ENCODE results near the gene KCNQ1OT1. TPM values are rescaled to one million over a fixed set of nuclear protein-coding genes. Genes with fewer than 3 reads are reported as not detected.

KCNQ1OT1 gene
- total and polyA plus RNA-seq, 8 donors = under 0.01 to 15.1 (median 2.3) TPM

DNA sequence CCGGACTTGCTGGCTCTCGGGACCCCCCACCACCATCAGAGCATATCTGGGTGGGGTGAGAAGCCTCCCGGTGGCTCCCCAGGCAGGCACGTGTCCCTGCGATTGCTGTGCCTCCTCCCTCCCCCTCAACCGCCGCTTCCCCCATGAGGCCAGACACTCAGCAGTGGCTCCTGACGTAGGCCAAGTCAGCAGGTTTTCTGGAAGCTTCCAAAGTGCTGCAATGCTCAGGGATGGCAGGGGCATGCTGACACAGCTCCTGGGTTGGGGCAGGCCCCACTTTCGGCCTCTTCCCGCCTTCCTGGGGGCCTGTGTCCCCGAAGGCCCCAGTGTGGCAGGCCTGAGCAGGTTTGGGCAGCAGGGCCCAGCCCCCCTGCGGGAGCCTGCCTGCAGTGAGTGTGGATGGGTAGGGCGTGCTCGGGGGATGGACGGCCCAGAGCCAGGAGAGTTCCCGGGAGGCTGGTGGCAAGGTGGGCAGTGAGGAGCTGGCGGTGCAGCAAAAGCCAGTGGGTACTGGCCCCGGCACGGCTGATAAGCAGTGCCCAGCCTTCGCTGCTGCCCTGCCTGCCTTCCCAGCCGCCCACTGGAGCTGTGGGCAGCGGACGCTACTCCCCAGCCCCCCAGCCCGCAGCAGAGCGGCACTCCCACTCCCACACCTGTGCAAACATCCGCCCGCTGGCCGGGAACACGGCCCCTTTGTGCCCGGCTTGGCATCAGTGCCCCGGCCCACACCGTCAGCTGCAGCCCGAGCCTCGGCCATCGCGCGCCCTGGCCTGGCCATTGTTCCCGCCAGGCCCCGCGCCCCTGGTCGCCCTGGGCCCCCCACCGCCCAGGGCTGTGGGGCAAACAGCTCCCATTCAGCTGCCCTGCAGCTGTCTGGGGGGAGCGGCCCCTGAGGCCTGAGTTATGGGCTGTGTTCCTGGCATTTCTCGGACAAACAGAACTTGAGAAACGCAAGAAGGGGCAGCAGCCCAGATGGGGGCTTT, 125.0 kb downstream of the KCNQ1OT1 start:
- Histone ChIP-seq H3K9me3 (no peaks in the 10 kb centered on the region), H3K36me3 (peaks cover 0 to 17% (median 7%) of the 10 kb centered on the region in 4 donors), H3K27ac (peak overlapping the region; percentile 67 to 82 (median 77)), H3K27me3 (no peaks in the 10 kb centered on the region), H3K4me3 (no peak overlapping the region), H3K4me1 (peaks cover 20 to 52% (median 39%) of the 10 kb centered on the region in 4 donors)
- WGBS, 5 donors = 35 to 64% (median 43%) methylated on average over 16 to 45 of the region's 45 CpGs
- intact Hi-C loops (cut with DNase I; ENCODE audit: low total_unique reads) = no loop called here
- no peak for TF ChIP-seq EP300 (IDR thresholded peaks at IDR 0.05)
- peak in 2 of 3 donors; percentile 66 to 72 for TF ChIP-seq POLR2AphosphoS5 (IDR thresholded peaks at IDR 0.05)
- TF ChIP-seq POLR2A (IDR thresholded peaks at IDR 0.05) = no peak
- TF ChIP-seq CTCF (IDR thresholded peaks at IDR 0.05) = no peak
- DNase-seq = peak; percentile 77 to 89

DNA sequence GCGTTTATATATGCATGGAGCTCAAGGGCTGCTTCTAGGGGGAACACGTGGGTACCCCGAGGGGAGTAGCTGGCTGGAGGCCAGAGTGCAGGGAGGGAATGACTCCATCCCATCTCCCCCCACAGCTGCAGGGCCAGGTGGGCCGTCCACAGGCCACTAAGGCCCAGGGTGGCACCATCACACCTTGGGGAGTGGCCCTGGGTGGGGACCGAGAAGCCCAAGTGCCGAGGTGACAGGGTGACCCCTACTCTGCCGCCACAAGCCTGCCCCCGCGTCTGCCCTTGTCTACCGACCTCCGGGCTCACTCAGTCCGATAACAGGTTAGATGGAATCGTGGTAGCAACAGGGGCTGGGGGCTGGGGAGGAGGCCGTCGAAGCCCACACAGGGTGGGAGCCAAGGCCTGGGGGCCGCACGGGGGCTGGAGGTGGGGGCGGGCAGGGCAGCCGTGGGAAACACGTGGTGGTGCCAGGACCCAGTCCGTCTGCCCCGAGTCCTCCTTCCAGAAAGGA, 125.7 kb downstream of the KCNQ1OT1 start:
- H3K36me3 ChIP-seq = peaks cover 0 to 17% (median 7%) of the 10 kb centered on the region in 4 donors
- WGBS, 5 donors = 70 to 87% (median 80%) methylated on average over 9 to 22 of the region's 22 CpGs
- no peak overlapping the region for H3K4me3 ChIP-seq
- H3K27me3 ChIP-seq = no peaks in the 10 kb centered on the region
- intact Hi-C loops (cut with DNase I; ENCODE audit: low total_unique reads) = no loop called here
- H3K9me3 ChIP-seq = no peaks in the 10 kb centered on the region
- DNase-seq = no peak
- H3K27ac ChIP-seq = peak overlapping the region; percentile 67 to 82 (median 77)
- no peak for TF ChIP-seq POLR2AphosphoS5 (IDR thresholded peaks at IDR 0.05)
- TF ChIP-seq POLR2A (IDR thresholded peaks at IDR 0.05) = no peak
- TF ChIP-seq EP300 (IDR thresholded peaks at IDR 0.05) = no peak
- H3K4me1 ChIP-seq = peaks cover 20 to 52% (median 39%) of the 10 kb centered on the region in 4 donors

DNA sequence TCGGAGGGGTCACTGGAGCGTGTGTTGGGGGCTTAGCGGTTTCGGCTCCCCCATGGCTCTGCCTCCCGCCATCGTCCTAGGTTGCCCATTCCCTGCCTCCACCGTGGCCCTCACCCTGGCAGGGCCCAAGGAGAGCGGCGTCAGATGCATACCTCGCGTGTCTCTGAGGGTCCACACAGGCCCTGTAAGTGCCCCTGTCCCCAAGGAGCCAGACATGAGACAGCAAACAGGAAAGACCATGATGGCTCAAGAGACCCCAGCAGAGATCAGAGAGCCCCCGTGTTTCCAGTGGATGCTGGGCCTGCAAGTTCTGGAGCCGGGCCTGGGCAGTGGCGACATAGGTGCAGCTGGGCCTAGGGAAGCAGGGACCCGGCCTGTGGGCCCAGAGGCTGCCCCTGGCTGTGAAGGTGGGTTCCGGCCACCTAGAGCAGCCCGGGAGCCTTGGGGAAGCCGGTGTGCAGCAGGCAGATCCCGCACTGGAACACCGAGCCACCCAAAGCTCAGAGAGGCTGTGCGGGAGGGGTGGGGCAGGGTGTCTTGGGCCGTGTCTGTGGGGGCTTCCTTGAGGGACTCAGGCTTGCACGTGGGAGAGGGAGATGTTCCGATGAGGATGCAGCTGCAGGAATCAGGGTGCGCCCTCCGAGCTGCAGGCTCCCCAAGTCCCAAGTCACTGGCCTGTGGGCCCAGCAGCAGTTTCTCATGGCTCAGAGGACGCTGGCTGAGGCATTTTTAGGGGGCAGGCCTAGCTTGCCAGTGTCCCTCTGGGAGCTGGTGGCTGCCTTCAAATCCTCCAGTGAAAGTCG, 126.4 kb downstream of the KCNQ1OT1 start:
- WGBS, 5 donors = 94 to 96% (median 95%) methylated on average over 16 to 28 of the region's 28 CpGs
- H3K9me3 ChIP-seq = no peaks in the 10 kb centered on the region
- TF ChIP-seq POLR2A (IDR thresholded peaks at IDR 0.05) (no peak), EP300 (IDR thresholded peaks at IDR 0.05) (no peak), CTCF (IDR thresholded peaks at IDR 0.05) (no peak), POLR2AphosphoS5 (IDR thresholded peaks at IDR 0.05) (no peak)

GRCh38 chr11:2572491-2573239, 127.1 kb downstream of the KCNQ1OT1 start:
- WGBS, 5 donors = 91 to 97% (median 96%) methylated on average over 18 to 33 of the region's 33 CpGs
- H3K36me3 ChIP-seq = peaks cover 0 to 17% (median 7%) of the 10 kb centered on the region in 4 donors
- no peak for TF ChIP-seq POLR2AphosphoS5 (IDR thresholded peaks at IDR 0.05)
- TF ChIP-seq CTCF (IDR thresholded peaks at IDR 0.05) = no peak
- no peak for TF ChIP-seq POLR2A (IDR thresholded peaks at IDR 0.05)
- no peak for TF ChIP-seq EP300 (IDR thresholded peaks at IDR 0.05)
- H3K27me3 ChIP-seq = no peaks in the 10 kb centered on the region
- no peak for DNase-seq
- no peak overlapping the region for H3K27ac ChIP-seq
- intact Hi-C loops (cut with DNase I; ENCODE audit: low total_unique reads) = no loop called here
- H3K4me1 ChIP-seq = peaks cover 16 to 43% (median 29%) of the 10 kb centered on the region in 4 donors
- H3K9me3 ChIP-seq = no peaks in the 10 kb centered on the region
- no peak overlapping the region for H3K4me3 ChIP-seq

More for the DNA sequence above, 126.4 kb downstream of the KCNQ1OT1 start:
- H3K36me3 ChIP-seq = peaks cover 0 to 17% (median 7%) of the 10 kb centered on the region in 4 donors
- H3K4me3 ChIP-seq = no peak overlapping the region
- DNase-seq = no peak
- peaks cover 20 to 50% (median 36%) of the 10 kb centered on the region in 4 donors for H3K4me1 ChIP-seq
- intact Hi-C loops (cut with DNase I; ENCODE audit: low total_unique reads) = no loop called here
- H3K27me3 ChIP-seq = no peaks in the 10 kb centered on the region
- peak overlapping the region; percentile 67 to 82 (median 77) for H3K27ac ChIP-seq
